WTC11 (cell line): ENCODE measurements around the gene WNT3A. TPM values are rescaled to one million over a fixed set of nuclear protein-coding genes. Genes with fewer than 3 reads are reported as not detected.

Experiments used
- ATAC-seq: fragments of 200-7000 bp; cut with Tn5 transposase; 2 replicates; pipeline ENCODE4 v1.10.0; 2021; ENCODE audit warnings: mild to moderate bottlenecking, moderate library complexity
- CTCF ChIA-PET: fragments of 300-600 bp; sonication (Branson Sonifier 250); formaldehyde crosslinking; loops from one replicate; lab custom pipeline; 2021; ENCODE audit warnings: antibody characterized with exemption; lab: Charles Lee
- POLR2A ChIA-PET: fragments of 350-600 bp; sonication (Branson Sonifier 250); formaldehyde crosslinking; loops from one replicate; lab custom pipeline; 2021; ENCODE audit warnings: antibody characterized with exemption; lab: Charles Lee
- DNase-seq: peaks from one replicate; pipeline ENCODE4 v3.0.0; 2021; ENCODE audit warnings: low spot score
- H3K27ac Mint-ChIP-seq: 2 replicates; pipeline ENCODE4 v1.8.0; 2021; ENCODE audit warnings: mixed read lengths
- H3K27me3 Mint-ChIP-seq: 2 replicates; pipeline ENCODE4 v1.8.0; 2021; ENCODE audit warnings: low read depth, mild to moderate bottlenecking, moderate library complexity, mixed read lengths
- H3K36me3 Mint-ChIP-seq: 2 replicates; pipeline ENCODE4 v1.8.0; 2021; ENCODE audit warnings: mixed read lengths
- H3K4me1 Mint-ChIP-seq: 2 replicates; pipeline ENCODE4 v1.8.0; 2022; ENCODE audit warnings: mixed read lengths
- H3K4me3 Mint-ChIP-seq: 2 replicates; pipeline ENCODE4 v1.8.0; 2021; ENCODE audit warnings: mild to moderate bottlenecking, moderate library complexity, mixed read lengths
- H3K9me3 Mint-ChIP-seq: 2 replicates; pipeline ENCODE4 v1.8.0; 2021; ENCODE audit warnings: mixed read lengths
- ATF1 ChIP-seq: sonication (generic); formaldehyde crosslinking; IDR thresholded peaks from 2 replicates; pipeline ENCODE4 v1.8.1; 2023; ENCODE audit warnings: mild to moderate bottlenecking, moderate library complexity, missing genetic modification reagents
- CREB1 ChIP-seq: sonication (generic); formaldehyde crosslinking; IDR thresholded peaks from 2 replicates; pipeline ENCODE4 v1.8.0; 2023; ENCODE audit warnings: mild to moderate bottlenecking, missing genetic modification reagents
- ELF4 ChIP-seq: sonication (generic); formaldehyde crosslinking; IDR thresholded peaks from 2 replicates; pipeline ENCODE4 v1.8.1; 2022; ENCODE audit warnings: low read depth, mild to moderate bottlenecking, moderate library complexity, missing genetic modification reagents
- GRHL2 ChIP-seq: fragments of 250-450 bp; sonication (Bioruptor Pico); IDR thresholded peaks from 2 replicates; pipeline ENCODE4 v1.8.0; 2022; ENCODE audit warnings: mild to moderate bottlenecking, moderate library complexity; ENCODE audit not compliant: insufficient replicate concordance, severe bottlenecking
- GTF2I ChIP-seq: fragments of 250-450 bp; sonication (Bioruptor Pico); conservative IDR thresholded peaks from 2 replicates; pipeline ENCODE4 v1.4.0; 2021; ENCODE audit warnings: mild to moderate bottlenecking
- NFATC4 ChIP-seq: fragments of 250-450 bp; sonication (Bioruptor Pico); IDR thresholded peaks from 2 replicates; pipeline ENCODE4 v1.9.0; 2021; ENCODE audit warnings: mild to moderate bottlenecking
- SMAD4 ChIP-seq: sonication (generic); formaldehyde crosslinking; IDR thresholded peaks from 2 replicates; pipeline ENCODE4 v1.8.0; 2022; ENCODE audit warnings: mild to moderate bottlenecking, missing genetic modification reagents
- TCF7 ChIP-seq: sonication (generic); formaldehyde crosslinking; IDR thresholded peaks from 2 replicates; pipeline ENCODE4 v1.8.0; 2022; ENCODE audit warnings: mild to moderate bottlenecking, low read depth, missing genetic modification reagents, moderate library complexity
- total RNA-seq: library from RNA; stranded (reverse); gene quantifications from 3 replicates; pipeline ENCODE4 v1.2.3, GENCODE V29; 2021
- TF ChIP-seq, protein P1 (sequence below): sonication (generic); formaldehyde crosslinking; IDR thresholded peaks from 2 replicates; pipeline ENCODE4 v1.8.0; 2022; ENCODE audit warnings: mild to moderate bottlenecking, missing genetic modification reagents
- TF ChIP-seq, protein P2 (sequence below): sonication (generic); formaldehyde crosslinking; IDR thresholded peaks from 2 replicates; pipeline ENCODE4 v1.8.1; 2022; ENCODE audit warnings: mild to moderate bottlenecking, moderate library complexity, missing genetic modification reagents
- TF ChIP-seq, protein P3 (sequence below): sonication (generic); formaldehyde crosslinking; conservative IDR thresholded peaks from 2 replicates; pipeline ENCODE4 v1.8.1; 2023; ENCODE audit warnings: mild to moderate bottlenecking, low read depth, missing genetic modification reagents, moderate library complexity
- TF ChIP-seq, protein P4 (sequence below): sonication (generic); formaldehyde crosslinking; IDR thresholded peaks from 2 replicates; pipeline ENCODE4 v1.8.0; 2022; ENCODE audit warnings: mild to moderate bottlenecking, missing genetic modification reagents
- TF ChIP-seq, protein P5 (sequence below): fragments of 250-450 bp; sonication (Bioruptor Pico); IDR thresholded peaks from 2 replicates; pipeline ENCODE4 v1.9.0; 2021; ENCODE audit warnings: moderate library complexity, mild to moderate bottlenecking, inconsistent platforms, borderline replicate concordance
- TF ChIP-seq, protein P6 (sequence below): sonication (generic); formaldehyde crosslinking; IDR thresholded peaks from 2 replicates; pipeline ENCODE4 v1.8.1; 2022; ENCODE audit warnings: mild to moderate bottlenecking, missing genetic modification reagents, moderate library complexity, borderline replicate concordance
- TF ChIP-seq, protein P7 (sequence below): sonication (generic); formaldehyde crosslinking; IDR thresholded peaks from 2 replicates; pipeline ENCODE4 v1.8.0; 2022; ENCODE audit warnings: mild to moderate bottlenecking, missing genetic modification reagents

Gene WNT3A
- total RNA-seq, 1 experiment from 2014 or later: 0.17 TPM

DNA sequence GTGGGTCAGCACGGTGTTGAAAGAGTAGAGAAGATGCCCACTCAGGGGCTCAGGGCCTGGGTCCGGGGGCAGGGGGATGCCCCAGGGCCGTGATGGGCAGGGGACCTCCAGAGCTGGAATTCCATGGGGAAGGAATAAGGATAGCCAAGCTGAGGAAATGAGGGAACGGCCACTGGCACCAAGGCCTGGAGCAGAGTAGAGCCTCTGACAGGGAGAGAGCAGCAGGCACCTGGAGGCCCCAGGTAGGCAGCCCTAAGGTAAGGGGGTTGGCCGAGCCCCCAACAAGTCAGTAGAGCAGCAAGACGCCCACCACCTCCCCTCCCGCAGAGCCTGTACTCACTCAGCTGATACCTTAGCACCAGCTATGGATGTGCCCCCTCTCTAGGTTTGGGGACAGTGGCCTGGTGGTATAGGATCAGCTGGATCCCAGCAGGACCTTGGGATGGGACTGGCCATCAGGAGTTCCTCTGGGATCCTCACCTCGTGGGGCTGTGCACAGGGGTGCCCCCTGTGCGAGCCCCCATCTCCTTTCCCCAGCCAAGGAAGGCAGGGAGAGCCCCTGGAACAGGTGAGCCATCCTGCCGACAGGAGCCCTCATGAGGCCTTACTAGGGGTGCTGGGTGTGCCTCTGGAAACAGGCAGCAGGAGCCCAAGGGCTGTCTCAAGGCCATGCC lies 54.8 kb downstream of the WNT3A start (continued):
- TF ChIP-seq TCF7 (CRISPR knock-in tag): no peak
- TF ChIP-seq GRHL2 (CRISPR knock-in tag): no peak
- TF ChIP-seq, protein P1, sequence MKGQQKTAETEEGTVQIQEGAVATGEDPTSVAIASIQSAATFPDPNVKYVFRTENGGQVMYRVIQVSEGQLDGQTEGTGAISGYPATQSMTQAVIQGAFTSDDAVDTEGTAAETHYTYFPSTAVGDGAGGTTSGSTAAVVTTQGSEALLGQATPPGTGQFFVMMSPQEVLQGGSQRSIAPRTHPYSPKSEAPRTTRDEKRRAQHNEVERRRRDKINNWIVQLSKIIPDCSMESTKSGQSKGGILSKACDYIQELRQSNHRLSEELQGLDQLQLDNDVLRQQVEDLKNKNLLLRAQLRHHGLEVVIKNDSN (CRISPR knock-in tag): no peak
- TF ChIP-seq, protein P2, sequence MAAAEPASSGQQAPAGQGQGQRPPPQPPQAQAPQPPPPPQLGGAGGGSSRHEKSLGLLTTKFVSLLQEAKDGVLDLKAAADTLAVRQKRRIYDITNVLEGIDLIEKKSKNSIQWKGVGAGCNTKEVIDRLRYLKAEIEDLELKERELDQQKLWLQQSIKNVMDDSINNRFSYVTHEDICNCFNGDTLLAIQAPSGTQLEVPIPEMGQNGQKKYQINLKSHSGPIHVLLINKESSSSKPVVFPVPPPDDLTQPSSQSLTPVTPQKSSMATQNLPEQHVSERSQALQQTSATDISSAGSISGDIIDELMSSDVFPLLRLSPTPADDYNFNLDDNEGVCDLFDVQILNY (CRISPR knock-in tag): no peak
- TF ChIP-seq, protein P3, sequence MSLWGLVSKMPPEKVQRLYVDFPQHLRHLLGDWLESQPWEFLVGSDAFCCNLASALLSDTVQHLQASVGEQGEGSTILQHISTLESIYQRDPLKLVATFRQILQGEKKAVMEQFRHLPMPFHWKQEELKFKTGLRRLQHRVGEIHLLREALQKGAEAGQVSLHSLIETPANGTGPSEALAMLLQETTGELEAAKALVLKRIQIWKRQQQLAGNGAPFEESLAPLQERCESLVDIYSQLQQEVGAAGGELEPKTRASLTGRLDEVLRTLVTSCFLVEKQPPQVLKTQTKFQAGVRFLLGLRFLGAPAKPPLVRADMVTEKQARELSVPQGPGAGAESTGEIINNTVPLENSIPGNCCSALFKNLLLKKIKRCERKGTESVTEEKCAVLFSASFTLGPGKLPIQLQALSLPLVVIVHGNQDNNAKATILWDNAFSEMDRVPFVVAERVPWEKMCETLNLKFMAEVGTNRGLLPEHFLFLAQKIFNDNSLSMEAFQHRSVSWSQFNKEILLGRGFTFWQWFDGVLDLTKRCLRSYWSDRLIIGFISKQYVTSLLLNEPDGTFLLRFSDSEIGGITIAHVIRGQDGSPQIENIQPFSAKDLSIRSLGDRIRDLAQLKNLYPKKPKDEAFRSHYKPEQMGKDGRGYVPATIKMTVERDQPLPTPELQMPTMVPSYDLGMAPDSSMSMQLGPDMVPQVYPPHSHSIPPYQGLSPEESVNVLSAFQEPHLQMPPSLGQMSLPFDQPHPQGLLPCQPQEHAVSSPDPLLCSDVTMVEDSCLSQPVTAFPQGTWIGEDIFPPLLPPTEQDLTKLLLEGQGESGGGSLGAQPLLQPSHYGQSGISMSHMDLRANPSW (CRISPR knock-in tag): no peak

DNA sequence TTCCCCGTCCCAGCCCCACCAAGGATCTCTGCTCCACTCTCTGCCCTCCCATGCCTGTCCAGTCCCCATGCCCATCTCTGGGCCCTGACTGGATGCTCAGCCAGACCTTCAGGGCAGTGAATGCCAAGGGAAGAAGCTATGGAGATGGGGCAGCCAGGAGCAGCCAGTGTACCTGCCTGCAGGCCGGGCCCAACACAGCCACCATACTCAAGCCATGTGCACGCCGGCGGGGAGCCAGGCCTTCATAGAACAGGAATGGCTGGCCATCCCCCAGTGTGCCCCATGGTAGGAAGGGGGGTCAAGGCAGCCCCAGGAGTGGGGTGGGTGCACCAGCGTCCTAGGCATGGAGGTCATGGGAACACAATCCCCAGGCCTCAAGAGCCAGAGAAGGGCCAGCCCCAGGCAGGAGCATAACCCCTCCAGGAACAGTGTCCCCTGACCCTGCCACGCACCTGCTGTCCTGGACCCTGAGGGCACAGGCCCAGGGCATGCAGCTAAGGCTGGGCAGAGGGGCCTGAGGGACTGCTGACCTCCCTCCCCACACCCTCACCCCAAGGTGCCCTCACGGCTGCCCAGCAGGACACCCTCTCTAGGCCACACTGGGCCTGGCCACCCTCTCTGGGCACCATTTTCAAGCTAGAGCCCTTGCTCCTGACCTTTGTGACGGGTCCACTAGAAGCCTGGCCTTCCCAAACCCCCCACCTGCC lies 55.4 kb downstream of the WNT3A start:
- H3K4me1 Mint-ChIP-seq: peaks cover 5% of the 10 kb centered on the region
- ATAC-seq: no peak
- POLR2A ChIA-PET: no interaction called here

DNA sequence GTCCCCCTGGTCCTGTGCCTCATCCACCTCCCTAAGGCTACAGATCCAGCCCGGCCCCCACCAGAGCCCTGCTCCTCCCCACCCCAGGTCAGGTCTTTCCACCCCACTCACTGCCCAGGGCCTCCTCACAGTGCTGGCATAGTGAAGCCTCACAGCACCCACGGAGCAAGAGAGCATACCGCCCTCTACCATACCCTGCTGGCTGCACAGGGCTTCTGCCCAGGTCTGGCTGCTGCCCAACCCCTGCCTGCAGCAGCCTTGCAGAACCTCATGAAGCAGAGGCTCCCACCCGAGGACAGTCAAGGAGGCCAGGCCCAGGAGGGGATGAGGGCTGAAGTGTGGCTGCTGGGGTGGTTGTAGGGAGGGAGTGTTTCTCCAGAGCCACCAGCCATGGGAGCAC lies 56.0 kb downstream of the WNT3A start:
- Mint-ChIP-seq H3K27me3 (peaks cover 91% of the 10 kb centered on the region), H3K4me3 (no peak overlapping the region)
- CTCF ChIA-PET: interaction anchor here (3.9 kb wide), 1 partner anchor 63 kb away, joined by 36 read pairs; no protein-coding TSS in a partner anchor
- no peak for DNase-seq
- no peak for TF ChIP-seq SMAD4 (CRISPR knock-in tag)
- TF ChIP-seq, protein P1 (CRISPR knock-in tag): no peak
- no peak for TF ChIP-seq GTF2I (CRISPR knock-in tag)
- TF ChIP-seq, protein P4, sequence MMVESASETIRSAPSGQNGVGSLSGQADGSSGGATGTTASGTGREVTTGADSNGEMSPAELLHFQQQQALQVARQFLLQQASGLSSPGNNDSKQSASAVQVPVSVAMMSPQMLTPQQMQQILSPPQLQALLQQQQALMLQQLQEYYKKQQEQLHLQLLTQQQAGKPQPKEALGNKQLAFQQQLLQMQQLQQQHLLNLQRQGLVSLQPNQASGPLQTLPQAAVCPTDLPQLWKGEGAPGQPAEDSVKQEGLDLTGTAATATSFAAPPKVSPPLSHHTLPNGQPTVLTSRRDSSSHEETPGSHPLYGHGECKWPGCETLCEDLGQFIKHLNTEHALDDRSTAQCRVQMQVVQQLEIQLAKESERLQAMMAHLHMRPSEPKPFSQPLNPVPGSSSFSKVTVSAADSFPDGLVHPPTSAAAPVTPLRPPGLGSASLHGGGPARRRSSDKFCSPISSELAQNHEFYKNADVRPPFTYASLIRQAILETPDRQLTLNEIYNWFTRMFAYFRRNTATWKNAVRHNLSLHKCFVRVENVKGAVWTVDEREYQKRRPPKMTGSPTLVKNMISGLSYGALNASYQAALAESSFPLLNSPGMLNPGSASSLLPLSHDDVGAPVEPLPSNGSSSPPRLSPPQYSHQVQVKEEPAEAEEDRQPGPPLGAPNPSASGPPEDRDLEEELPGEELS (CRISPR knock-in tag): no peak
- TF ChIP-seq CREB1 (CRISPR knock-in tag): no peak
- TF ChIP-seq, protein P5, sequence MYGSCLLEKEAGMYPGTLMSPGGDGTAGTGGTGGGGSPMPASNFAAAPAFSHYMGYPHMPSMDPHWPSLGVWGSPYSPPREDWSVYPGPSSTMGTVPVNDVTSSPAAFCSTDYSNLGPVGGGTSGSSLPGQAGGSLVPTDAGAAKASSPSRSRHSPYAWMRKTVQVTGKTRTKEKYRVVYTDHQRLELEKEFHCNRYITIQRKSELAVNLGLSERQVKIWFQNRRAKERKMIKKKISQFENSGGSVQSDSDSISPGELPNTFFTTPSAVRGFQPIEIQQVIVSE: no peak
- TF ChIP-seq, all 79 proteins: peak for 0
- Mint-ChIP-seq H3K27ac (no peak overlapping the region), H3K4me1 (peaks cover 5% of the 10 kb centered on the region), H3K9me3 (no peaks in the 10 kb centered on the region), H3K36me3 (no peaks in the 10 kb centered on the region)
- POLR2A ChIA-PET: no interaction called here
- no peak for ATAC-seq

More for the DNA sequence above, 55.4 kb downstream of the WNT3A start:
- CTCF ChIA-PET: interaction anchor here (0.9 to 3.9 kb wide), 4 partner anchors 12 to 63 kb away, joined by 3 to 71 read pairs (median 20); partner anchors contain the start of gene WNT3A
- no peak overlapping the region for H3K4me3 Mint-ChIP-seq
- DNase-seq: no peak
- peaks cover 91% of the 10 kb centered on the region for H3K27me3 Mint-ChIP-seq
- no peaks in the 10 kb centered on the region for H3K36me3 Mint-ChIP-seq
- H3K9me3 Mint-ChIP-seq: no peaks in the 10 kb centered on the region
- TF ChIP-seq ATF1 (CRISPR knock-in tag): no peak
- TF ChIP-seq NFATC4: no peak
- TF ChIP-seq, protein P6, sequence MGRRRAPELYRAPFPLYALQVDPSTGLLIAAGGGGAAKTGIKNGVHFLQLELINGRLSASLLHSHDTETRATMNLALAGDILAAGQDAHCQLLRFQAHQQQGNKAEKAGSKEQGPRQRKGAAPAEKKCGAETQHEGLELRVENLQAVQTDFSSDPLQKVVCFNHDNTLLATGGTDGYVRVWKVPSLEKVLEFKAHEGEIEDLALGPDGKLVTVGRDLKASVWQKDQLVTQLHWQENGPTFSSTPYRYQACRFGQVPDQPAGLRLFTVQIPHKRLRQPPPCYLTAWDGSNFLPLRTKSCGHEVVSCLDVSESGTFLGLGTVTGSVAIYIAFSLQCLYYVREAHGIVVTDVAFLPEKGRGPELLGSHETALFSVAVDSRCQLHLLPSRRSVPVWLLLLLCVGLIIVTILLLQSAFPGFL (CRISPR knock-in tag): no peak
- no peak for TF ChIP-seq ELF4 (CRISPR knock-in tag)
- TF ChIP-seq, protein P7, sequence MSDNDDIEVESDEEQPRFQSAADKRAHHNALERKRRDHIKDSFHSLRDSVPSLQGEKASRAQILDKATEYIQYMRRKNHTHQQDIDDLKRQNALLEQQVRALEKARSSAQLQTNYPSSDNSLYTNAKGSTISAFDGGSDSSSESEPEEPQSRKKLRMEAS (CRISPR knock-in tag): no peak
- TF ChIP-seq, all 79 proteins: peak for 0
- no peak overlapping the region for H3K27ac Mint-ChIP-seq
